Gastroesophageal sphincter (tissue), 3 donors: ENCODE data around the gene CAPZB.

Source experiments
- CTCF ChIP-seq, 4 experiments: fragments of 200-600 bp in 2 of 4; fragments of 450-650 bp in 2 of 4; sonication (generic) in 1 of 4; IDR thresholded peaks; one replicate each; pipeline ENCODE4 v1.5.1; 2017 to 2019; ENCODE audit warnings: antibody characterized with exemption in 4 of 4, mild to moderate bottlenecking in 2 of 4, moderate library complexity in 2 of 4
- EP300 ChIP-seq: sonication (generic); formaldehyde crosslinking; IDR thresholded peaks from one replicate; pipeline ENCODE4 v1.6.1; 2017; ENCODE audit warnings: antibody characterized with exemption, mild to moderate bottlenecking
- POLR2A ChIP-seq, 2 donors: fragments of 450-650 bp; IDR thresholded peaks; one replicate each; pipeline ENCODE4 v1.6.1; 2017; ENCODE audit warnings: antibody characterized with exemption in 2 of 2, mild to moderate bottlenecking in 2 of 2, moderate library complexity in 1 of 2

GRCh38 chr1:19321071-19321470, 164.3 kb downstream of the CAPZB start:
- TF ChIP-seq CTCF (IDR thresholded peaks at IDR 0.05) (no peak), EP300 (no peak), POLR2A (IDR thresholded peaks at IDR 0.05) (no peak)
